ENCODE data around the gene GAGE10.

The GAGE10 gene, protein sequence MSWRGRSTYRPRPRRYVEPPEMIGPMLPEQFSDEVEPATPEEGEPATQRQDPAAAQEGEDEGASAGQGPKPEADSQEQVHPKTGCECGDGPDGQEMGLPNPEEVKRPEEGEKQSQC

DNA sequence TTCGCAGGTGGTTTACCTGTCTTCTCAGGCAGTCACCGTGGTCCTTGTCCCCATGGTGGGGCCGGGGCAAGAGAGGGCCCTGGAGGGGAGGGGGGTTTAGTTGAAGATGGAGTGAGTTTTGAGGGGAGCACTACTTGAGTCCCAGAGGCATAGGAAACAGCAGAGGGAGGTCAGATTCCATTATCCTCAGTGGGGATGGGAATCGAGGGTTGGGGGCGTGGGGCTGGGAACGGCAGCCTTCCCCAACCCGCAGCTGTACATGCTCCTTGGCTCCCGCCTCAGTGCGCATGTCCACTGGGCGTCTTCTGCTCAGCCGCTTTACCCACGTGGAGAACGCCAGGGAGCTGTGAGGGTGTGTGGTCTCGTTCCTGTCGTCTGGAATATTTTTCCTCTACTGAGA is at the start of gene GAGE10:
Gene GAGE10 (plus strand): TSS at position 301 of the 400 bp plus-strand sequence. CDS start 1,214 bp downstream, outside the sequence.
- in situ Hi-C loops (cut with HindIII; ENCODE audit: low sequenced_read_pairs), result no loop called here

DNA sequence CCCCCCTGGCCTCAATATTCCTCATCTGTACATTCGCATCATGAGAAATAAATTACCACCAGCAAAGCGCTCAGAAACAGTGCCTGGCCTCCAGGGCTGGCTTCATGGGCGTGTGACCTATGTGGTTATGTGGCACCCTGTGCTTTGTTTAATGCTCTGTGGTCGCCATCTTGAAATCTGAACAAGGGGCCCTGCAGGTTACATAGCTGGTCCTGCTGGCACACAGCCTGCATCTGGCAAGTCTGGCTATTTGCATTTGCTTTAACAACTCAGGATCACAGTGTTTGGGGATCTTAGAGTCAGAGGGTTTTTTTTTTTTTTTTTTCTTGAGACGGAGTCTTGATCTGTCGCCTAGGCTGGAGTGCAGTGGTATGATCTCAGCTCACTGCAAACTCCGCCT is 48.8 kb upstream of the GAGE10 start:
- in situ Hi-C loops (cut with HindIII; ENCODE audit: low sequenced_read_pairs), result loop anchor here (10.0 kb wide), 1 partner anchor 100 kb away; no protein-coding TSS in a partner anchor

DNA sequence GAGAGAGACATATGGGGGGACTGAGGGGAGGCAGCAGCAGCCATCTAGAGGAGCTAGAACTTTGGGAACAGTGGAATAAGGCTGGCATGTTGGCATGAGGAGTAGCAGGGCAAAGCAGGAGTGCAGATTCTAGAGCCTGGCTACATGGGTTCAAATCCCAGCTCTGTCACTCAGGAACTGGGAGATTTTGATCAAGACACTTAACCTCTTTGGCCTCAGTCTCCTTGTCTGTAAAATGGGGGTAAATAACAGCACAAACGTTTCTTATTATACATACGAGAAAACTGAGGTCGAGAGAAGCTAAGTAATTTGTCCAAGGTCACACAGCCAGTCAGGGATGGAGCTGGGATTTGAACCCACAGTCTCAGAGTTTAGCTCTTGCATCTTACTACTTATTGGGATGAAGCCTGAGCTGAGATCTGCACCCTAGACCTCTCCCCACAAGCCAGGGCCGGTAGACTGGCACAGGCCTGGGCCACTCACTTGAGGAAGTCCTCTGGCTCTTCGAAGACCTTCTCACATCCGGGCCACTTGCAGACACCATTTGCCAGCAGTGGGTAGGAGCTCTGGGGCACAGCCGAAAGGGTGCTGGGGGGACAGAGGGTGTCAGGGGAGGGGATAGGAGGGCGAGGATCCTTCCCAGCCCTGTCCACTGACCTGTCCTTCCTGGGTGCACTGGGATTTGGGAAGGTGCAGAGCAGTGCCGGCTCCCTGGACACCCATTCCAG is 47.0 kb upstream of the GAGE10 start:
- in situ Hi-C loops (cut with HindIII; ENCODE audit: low sequenced_read_pairs), result loop anchor here (10.0 kb wide), 1 partner anchor 102 kb away; no protein-coding TSS in a partner anchor

DNA sequence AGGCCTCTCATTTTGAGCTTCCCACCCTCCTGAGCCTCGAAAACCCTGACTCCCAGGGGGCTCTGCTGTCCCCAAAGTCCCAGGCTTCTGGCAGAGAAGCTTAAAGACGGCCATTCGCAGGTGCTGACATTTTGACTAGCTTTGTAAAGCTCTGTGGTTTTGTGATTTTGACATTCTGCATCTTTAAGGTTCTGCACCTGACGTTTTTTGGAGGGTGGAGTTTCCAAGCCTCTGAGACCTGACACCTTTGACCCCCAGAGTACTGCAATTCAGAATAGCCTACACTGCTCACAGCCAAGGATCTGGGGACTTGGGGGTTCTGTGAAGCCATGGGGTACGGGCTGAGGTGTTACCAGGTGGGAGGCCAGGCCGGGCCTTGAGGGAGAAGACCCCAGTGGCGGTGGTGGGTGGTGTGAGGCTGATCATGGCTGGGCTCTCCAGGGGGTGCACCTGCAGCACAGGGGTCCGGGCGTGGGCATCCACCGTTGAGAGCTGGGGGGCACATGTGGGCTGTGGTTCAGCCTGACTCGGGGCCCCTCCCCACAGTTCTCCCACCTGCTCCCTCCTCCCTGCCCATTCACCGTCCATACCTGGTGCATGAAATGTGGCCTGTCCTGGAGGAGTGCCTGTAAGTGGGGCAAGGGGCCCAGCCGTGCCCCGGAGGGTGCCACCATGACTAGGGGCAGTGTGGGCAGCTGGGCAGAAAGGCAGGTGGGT is 46.2 kb upstream of the GAGE10 start:
- in situ Hi-C loops (cut with HindIII; ENCODE audit: low sequenced_read_pairs), result loop anchor here (10.0 kb wide), 1 partner anchor 102 kb away; no protein-coding TSS in a partner anchor

DNA sequence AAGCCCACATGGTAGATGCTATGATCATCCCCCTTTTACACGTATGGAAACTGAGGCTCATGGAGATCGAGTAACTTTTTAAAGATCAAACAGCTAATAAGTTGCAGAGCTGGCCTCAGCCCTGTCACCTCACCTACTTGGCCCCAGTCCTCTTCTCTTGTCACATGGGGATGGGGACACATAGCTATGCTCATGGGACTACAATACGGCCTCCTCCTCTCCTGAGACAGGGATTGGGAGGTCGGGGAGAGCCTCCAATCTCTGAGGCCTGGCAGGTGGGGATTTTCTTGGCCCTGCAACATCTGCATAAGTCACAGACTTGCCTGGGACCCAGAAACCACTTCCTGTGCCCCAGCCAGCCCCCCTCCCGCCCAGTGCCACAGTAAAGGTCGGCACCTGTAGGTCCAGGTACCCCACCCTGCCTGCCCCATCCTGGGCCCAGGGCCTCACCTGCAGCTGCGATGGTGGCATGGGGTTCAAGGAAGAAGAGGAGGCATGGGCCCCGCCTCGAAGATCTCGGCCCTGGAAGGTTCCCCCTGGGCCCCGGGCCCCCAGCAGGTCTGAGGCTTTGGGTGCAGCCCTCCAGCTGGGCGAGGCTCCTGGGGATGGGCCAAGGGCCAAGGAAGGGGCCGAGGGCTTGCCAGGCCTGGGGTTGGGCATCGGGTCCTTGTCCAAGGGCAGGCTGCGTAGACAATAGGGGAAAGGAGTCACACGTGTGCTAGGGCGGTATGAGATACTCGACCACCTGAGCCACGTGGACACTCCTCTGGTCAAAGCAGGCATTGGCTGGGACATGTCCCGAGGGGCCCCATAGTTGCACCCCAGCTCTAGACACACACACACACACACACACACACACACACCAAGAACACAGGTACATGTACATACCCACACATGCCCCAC is 45.3 kb upstream of the GAGE10 start:
- in situ Hi-C loops (cut with HindIII; ENCODE audit: low sequenced_read_pairs), result loop anchor here (10.0 kb wide), 1 partner anchor 103 kb away; no protein-coding TSS in a partner anchor

DNA sequence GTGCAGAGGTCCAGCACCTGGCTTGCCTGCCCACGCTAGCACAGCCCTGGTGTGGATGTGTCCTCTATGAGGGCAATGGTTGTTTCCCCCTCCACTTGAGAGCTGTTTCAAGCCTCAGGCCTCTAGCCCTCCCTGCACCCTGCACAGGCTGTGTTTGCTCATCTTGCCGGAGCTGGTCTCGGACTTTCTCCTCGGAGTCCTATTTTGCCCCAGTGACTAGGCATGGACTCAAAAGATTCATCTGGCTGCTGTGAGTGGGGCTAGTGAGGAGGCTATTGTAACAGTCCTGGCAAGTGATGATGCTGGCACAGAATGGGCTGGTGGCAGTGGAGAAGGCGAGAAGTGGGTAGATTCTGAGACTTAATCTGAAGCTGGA is 44.7 kb upstream of the GAGE10 start:
- in situ Hi-C loops (cut with HindIII; ENCODE audit: low sequenced_read_pairs), result loop anchor here (10.0 kb wide), 1 partner anchor 104 kb away; no protein-coding TSS in a partner anchor

DNA sequence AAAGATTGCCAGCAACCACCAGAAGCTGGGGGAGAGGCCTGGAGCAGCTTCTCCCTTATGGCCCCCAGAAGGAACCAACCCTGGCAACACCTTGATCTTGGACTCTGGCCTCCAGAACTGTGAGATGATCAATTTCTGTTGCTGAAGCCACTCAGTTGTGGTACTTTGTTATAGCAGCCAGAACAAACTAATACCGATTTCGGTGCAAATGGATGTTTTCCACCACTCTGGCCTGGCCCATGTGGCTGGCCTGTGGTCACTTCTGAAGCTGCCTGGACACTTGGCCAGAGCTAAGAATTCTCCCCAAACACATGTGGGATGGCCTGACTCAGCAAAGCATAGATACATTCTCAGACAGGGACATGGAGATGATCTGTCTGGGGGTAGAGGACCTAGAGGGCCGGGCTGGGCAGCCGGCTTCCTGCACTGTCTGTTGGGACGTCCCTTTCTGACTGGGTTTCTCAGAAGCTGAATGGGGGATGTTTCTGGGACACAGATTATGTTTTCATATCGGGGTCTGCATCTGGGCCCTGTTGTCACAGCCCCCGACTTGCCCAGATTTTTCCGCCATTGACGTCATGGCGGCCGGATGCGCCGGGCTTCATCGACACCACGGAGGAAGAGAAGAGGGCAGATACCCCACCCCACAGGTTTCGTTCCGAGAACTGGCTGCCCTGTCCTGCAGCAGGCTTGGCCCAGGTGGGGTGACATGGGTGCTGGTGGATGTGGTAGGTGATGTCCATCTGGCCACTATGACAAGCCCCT is 43.0 kb upstream of the GAGE10 start:
- in situ Hi-C loops (cut with HindIII; ENCODE audit: low sequenced_read_pairs), result no loop called here

DNA sequence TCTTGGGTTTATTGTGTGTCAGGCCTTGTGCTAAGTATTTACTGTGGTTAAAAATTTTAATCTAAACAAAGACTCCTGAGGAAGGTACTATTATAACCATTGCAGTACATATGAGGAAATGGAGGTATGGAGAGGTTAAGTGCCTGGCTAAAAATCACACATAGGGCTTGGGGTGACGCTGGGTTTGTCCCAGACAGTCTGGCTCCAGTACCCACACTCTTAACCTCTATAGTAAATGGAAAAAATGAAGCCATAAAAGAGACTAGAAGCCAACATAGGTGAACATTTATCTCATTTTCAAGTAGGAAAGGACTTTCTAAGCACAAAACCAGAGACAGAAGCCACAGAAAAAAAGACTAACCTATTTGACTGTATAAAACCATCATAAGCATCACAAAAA is 40.8 kb upstream of the GAGE10 start:
- in situ Hi-C loops (cut with HindIII; ENCODE audit: low sequenced_read_pairs), result no loop called here

DNA sequence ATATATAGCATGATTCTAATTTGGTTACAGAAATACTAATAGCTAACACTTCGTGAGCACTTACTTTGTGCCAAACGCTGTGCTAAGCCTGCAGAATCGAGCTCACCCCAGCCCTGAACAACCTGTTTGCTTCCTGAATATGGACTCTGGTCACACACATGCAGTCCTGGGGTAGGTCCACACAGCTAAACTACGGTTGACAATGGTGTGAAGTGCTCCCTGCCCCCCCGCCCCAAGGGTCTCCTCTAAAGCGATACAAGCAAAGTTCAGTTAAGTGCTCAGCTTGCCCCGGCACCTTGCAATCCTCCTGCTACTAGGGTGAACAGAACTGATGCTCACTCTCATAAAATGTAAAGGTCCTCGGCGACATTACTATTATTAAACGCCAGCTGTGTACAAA is 39.8 kb upstream of the GAGE10 start:
- in situ Hi-C loops (cut with HindIII; ENCODE audit: low sequenced_read_pairs), result no loop called here

DNA sequence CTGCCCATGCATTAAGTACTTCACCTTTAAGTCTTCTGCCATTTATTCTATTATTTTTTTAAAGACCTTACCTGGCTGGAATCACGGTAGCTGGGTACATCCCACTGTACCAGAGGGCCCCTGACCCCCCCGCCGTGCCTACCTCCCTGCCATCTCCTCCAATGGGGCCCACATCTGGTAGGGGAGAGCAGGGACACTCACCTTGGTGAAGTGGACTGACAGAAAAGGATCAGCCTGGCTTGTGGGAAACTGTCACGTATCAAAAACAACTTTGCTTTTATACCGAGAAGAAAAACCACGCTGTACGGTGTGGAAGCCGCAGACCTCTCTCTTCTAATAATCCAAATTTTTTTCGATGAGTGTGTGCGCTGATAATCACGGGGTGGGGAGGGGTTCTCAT is 39.0 kb upstream of the GAGE10 start, which contains the start of gene FOXP3:
Gene FOXP3 (minus strand): TSS at position 251 of the 400 bp plus-strand sequence. CDS start 6,205 bp downstream, outside the sequence.
- in situ Hi-C loops (cut with HindIII; ENCODE audit: low sequenced_read_pairs), result no loop called here

DNA sequence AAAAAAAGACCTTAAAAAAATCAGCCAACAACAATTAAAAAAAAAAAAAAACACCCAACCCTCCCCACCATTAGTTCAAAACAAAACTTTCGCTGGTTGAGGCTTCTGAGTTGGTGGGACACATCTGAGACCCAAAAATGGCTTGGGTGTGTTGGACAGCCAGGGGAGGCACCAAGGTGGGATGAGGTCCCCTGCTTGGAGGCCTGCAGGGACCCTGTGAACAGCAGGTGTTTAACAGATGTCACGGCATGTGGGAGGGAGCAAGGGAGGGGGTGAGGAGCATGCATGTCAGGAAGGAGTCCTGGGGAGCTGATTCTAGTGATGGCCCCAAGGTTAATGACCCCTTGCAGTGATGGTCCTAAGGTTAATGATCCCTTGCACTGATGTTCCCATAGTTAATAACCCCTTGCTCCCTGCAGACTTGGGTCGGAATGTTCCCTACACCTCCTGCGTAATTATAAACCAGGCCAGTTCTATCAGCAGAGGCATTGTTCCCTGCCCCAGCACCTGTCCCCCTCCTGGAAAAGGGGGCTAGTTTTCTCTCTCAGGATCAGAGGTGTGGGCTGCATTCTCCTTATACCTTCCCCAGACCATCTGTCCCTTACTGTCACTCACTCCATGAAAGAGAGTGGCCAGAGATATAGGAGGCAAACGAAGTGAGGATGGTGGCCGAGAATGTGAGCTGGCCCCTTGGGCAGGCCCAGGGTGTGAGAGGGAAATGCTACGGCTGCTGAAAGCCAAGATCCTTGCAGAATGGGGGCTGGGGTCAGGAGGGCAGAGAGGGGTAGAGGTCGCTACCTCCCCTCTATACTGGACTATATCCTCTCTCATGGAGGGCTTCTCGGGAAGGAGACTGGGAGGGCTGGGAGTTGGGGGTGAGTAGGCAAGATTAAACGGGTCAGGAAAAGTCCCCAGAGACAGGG is 36.7 kb upstream of the GAGE10 start:
- in situ Hi-C loops (cut with HindIII; ENCODE audit: low sequenced_read_pairs), result no loop called here

DNA sequence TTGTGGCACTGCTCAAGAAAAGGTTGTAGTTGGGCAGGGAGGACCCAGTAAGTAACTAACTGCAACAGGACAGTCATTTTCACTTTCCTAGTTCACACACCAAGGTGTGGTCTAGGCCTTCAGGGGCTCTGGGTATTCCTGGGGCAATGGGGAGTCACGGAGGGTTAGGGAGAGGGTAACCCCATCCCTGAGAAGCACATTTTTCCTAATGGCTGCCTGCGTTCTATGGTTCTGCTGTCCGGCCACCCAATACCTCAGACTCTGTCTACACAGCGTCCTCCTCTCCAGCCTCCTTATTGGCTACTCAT is 34.8 kb upstream of the GAGE10 start:
- in situ Hi-C loops (cut with HindIII; ENCODE audit: low sequenced_read_pairs), result no loop called here

DNA sequence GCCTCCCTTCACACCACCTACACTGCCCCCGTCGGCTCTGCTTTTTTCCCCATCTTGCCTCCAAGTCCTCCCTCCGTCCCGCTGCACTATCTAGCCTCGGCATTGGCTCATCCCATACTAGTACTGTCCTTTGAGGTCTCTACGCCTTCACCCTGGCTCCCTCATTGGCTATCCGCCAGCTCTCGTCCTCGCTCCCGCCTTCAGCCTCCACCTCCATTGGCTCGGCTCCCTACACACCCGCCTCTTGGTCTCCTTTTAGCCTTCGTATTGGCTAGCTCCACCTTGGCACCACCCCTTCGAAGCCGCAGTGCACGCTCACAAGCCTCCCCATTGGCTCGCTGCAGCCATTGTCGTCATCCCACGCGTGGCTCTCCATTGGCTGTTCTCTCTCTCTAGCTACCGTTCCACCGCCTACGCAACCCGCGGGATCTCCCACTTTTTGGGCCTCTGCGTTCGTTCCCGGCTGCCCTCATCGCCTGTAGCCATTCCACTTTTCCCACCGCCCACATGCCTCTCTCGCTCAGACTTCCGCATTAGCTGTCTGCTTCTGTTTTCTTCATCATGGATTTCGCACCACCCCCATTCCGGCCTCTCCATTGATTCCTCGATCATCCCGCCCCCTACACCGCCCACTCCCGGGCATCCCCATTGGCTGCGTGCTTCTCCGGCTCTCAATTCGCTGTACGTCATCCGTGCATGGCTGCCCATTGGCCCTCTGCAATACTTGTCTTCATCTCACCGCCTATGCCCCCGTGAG is 34.3 kb upstream of the GAGE10 start:
- in situ Hi-C loops (cut with HindIII; ENCODE audit: low sequenced_read_pairs), result no loop called here

DNA sequence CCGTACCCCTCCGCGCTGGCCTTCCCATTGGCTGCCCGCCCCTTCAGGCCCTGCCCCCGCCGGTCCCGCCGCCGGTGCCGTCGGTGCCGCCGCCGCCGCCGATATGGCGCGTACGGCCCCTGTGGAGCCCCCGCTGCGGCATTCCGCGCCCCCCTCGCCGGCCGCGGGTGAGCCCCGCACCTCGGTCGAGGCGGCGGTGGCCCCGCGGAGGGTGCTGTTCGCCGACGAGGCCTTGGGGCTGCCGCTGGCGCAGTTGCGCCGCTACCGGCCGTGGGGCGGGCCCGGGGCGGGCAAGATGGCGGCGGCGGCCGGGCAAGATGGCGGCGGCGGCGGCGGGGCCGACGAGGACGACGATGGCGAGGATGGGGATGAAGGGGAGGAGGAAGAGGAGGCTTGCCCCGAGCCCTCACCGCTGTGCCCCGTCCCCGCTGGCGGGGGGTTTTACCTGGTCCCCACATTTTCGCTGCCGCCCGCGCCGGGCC is 33.6 kb upstream of the GAGE10 start, which contains the start of gene PPP1R3F:
Gene PPP1R3F (plus strand): TSS at position 27 of the 482 bp plus-strand sequence. CDS start 77 bp downstream, at position 104.
- in situ Hi-C loops (cut with HindIII; ENCODE audit: low sequenced_read_pairs), result no loop called here

DNA sequence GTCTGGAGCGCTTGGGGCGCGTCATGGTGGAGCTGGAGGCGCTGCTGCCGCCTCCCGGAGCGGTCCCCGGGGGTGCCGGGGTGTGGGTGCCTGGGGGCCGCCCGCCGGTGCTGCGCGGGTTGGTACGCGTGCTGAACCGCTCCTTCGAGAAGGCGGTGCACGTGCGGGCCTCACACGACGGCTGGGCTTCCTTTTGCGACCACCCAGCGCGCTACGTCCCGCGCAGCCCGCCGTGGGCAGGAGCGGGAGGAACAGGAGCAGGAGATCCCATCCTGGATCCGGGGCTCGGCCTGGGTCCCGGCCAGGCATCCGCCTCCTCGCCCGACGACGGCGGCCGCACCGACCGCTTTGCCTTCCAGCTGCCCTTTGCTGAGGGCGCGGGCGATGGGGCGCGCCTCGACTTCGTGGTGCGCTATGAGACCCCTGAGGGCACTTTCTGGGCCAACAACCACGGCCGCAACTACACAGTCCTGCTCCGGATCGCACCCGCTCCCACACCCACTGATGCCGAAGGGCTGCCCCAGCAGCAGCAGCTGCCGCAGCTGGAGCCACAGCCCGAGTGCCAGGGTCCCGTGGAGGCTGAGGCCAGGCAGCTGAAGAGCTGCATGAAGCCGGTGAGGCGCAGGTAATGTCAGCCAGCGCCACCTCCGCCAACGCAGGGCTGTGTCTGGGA is 33.1 kb upstream of the GAGE10 start:
- in situ Hi-C loops (cut with HindIII; ENCODE audit: low sequenced_read_pairs), result no loop called here

DNA sequence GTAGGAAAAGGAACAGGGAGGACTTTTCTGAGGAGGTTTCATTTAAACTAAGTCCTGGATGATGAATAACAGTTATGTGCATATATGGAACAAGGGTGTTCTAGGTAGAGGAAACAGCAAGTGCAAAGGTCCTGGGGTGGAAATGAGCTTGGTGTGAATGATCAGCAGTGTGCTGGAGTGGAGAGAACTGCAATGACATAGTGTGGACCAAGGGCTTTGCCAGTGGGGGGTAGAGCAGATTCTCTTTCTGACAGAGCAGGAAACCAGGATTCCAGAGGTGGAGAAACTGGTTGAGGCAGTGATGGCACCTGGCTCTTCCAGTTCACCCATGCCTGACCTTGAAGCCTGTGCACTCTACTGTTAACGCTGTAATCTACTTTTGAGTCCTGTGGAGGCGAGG is 32.1 kb upstream of the GAGE10 start:
- in situ Hi-C loops (cut with HindIII; ENCODE audit: low sequenced_read_pairs), result no loop called here

DNA sequence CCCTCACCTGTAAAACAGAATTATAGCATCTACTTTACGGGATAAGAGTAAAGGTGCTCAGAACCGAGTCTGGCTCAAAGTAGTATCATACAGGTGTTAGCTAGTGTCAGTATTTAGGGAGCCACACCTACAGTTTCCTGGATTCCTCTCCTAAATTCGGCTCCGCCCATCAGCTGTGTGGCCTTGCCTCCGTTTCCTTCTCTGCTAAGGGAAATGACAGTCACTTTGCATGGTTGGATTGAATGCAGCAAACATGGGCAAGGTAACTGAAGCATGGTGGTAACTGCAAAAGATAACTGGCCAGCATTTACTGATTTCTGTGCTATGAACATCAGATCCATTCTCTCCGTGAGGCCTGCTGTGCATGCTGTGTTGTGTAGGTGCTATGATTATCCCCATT is 31.0 kb upstream of the GAGE10 start:
- in situ Hi-C loops (cut with HindIII; ENCODE audit: low sequenced_read_pairs), result no loop called here
